ENCODE measurements around the gene RAB11FIP4.

RAB11FIP4 gene

DNA sequence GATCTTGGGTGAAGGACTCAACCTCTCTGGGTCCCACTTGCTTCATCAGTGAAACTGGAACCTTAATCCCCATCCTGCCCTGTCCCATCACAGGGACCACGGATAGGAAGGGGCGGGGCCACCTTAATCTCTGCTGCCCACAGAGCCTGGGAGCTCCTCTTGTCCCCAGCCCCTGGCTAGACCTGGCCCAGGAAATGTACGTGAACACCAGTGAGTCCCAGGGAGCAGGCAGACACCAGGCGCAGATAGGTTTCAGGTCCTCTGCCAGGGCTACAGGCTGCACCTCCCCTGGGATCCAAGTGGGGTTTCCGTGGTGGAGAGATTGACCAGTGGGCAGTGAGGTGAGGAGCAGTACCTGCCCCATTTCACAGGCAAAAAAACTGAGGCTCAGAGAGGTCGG, 21.0 kb downstream of the RAB11FIP4 start:
- no peak for DNase-seq

DNA sequence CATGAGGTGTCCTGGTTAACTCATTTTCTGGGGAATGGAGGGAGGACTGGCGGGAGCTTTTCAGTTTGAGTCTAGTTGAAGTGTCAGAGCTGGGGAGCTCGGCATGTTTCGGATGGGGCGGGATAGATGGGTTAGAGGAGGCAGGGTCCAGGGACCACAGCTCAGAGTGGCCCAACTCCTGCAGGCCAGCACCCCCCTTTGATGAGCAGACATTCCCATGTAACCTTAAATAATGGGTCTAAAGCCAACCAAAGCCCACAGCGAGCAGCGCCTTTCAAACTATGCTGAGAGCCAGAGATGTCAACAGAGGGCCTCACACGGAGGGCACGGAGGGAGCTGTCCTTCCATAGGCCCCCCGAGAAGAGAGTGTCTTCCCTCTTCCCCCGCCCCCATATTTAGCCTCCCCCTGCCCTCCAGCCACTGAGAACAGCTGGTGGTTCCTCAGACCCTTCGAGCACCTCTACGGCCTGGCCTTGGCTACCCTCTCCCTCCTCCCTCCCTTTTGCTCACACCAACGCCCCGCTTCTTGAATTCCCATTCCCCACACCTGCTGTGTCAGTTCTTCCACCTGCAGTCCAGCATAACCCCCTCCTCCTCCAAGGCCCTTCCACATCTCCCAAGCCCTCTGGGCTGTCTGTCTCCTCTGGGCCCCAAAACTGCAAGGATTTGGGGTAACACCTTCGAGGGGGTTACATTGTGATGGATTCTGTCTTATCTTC, 21.8 kb downstream of the RAB11FIP4 start:
- no peak for DNase-seq

DNA sequence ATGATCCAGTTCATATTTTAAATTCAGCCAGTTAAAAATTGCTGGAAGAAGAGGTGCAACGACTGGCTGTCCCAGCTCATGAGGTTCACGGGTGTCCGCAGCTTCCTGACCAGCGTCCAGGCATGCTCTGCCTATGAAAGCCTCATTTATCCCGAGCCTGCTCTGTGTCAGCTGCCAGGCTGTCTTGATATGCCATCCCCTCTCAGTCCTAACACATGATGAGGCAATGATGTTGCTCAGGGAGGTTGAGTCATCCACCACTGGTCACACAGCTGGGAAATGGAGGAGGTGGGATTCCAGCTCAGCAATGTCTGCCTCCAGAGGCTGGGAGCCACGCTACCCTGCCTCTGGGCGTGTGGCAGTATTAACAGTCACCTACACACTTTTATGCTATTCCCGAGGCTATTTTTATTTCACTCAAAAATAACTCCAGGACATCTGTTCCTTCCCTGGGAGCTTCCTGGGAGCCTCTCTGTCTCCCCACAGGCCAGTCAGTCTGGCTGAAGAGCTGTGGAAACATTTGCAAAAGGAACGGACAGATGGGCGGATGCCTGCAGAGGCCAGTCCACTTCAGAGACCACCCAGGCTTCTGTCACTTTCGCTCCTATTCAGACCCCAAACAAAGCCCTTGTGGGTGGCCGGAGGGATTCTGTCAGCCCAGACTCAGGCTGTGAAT, 22.5 kb downstream of the RAB11FIP4 start:
- DNase-seq, result peak; percentile 39

DNA sequence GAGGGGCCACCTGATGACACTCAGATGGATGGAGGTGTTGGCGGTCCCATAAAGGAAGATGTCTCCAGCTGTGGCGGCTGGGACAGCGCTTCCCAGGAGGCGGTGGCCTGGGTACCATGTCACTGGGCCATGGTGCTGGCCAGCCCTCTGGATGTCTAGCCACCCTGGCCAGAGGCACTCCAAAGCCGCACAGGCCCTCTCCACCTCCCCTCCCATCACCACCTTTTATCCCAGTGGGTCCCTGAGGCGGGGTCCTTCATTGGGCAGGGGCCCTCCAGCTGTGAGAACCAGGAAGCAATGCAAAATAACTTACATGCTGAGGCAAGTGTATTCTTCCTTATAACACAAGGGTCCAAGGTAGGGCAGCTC, 23.1 kb downstream of the RAB11FIP4 start:
- no peak for DNase-seq

DNA sequence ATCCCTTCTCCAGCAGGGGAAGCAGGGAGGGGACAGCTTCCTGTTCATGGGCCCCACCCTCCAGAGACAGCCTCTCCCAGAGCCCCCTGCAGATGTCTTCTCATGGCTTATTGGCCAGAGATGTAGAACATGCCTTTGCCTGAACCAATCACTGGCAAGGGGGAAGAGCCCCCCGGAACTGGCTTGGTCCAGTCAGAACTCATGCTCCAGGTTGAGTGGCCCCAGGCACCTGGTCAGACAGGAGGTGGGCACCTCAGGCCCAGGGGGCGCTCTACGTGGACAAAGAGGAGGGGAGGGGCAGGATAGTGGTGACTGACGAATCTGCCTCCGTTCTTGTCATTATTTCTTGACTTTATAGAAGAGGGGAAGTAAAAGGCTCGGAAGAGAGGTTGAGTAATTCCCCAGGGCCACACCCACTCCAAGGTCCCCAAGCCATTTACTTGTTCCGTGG, 23.6 kb downstream of the RAB11FIP4 start:
- DNase-seq, result no peak

DNA sequence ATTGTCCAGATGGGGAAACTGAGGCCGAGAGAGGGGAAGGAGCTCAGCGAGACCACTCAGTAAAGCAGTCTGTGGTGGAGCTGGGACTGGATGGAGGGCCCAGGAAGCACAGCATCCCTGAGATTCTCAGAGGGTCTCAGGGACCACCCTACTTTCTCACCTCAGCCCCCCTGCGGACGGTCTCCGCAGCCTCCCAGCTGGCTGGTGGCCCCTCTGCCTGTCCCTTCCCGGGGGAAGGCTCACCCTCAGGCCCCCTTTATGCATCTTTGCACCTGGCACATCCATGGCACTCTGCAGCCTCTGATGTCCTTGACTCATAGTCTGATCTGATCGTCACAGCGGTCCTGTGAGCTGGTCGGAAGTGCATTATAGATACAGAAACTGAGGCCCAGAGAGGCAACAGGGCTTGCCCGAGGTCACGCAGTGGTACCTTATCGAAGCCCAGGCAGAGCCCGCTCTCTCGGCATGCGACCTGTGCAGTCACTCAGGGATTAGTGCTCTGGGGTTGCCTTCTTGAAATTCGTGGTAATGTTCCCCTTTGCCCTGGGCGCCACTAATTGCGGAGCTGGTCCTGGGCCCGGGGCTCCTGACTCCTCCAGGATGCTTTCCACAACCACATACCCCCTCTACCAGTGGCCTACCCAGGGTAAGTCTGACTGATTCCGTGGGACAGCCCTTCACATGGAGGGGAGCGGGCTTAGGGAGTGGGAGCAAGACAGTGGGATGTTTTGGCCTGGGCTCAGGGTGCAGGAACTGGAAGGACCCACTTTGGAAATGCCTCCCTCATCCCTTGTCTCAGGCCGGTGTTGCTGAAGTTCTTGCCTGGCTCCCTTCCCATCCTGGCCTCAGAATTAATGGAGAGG, 24.4 kb downstream of the RAB11FIP4 start:
- DNase-seq, result no peak

DNA sequence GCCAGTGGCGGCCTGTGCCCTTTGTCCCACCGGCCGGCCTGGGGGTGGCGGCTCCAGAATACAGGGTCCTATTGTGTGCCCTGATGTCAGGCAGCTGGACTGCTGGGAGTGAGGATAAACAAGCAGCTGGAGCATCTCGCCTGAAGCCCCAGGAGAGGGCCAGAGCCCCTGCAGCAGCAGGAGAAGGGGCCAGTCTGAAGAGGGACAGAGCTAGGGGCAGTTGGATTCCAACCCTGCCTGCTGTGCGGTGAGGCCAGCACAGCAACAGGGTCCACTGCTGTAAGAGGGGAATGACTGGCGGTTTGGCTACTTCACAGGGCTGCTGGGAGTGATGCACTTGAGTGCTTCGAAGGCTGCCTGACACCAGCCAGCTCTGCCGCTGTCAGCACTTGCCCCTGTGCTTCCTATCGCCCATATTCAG, 25.0 kb downstream of the RAB11FIP4 start:
- DNase-seq, result no peak

DNA sequence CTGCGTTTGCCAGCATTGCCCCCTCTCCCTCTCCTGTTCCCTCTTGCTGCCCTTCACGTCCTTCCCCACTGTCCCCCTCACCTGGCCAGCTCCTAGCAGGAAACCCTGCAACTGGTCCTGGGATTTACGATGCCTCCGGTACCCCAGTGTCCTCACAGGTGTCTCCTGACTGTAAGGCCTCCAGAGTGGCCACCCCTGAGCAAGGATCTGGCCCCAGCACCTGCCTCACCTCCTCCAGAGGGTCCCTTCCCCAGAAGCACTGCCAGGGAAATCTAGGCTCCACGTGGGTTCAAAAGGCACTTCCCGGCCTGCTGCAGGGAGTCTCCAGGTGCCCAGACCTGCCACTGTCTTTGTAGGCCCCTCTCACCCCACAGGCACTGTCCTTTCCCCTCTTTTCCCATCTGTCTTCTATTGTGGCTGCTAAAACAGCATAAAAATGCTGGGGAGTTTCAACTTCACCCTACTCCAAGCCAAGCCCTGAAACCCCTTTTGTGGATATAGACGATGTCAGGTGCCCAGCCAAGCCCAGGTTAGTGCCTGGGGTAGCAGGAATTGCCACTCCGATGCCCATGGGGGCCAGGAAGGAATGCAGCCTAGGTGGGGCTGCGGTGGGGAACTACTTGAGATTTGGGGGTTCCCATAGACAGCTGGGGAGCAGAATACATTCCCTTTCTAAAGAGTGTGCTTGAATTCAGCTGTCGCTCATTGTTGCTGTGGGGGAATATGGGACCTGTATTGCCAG, 25.7 kb downstream of the RAB11FIP4 start:
- no peak for DNase-seq

DNA sequence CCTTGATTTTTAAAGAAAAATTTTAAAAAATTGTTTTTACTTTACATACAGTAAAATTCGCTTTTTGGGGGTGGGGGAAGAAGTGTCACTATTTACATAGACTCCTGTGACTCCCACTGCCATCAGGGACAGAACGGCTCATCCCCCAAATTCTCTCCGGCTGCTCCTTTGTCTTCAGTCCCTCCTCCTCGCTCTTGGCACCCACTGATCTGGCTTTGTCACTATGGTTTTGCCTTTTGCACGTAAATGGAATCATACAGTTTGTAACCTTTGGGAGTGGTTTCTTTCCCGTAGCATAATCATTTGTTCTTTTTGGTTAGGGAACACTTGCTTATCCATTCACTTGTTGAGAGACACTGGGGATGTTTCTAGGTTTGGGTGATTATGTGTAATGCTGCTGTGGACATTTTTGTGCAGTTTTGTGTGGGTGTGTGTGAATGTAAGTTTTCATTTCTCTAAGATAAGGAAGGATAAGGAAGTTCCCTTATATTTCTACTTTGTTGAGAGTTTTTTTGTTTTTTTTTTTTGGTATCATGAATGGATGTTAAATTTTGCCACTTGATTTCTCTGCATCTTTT, 27.4 kb downstream of the RAB11FIP4 start:
- DNase-seq, result no peak

DNA sequence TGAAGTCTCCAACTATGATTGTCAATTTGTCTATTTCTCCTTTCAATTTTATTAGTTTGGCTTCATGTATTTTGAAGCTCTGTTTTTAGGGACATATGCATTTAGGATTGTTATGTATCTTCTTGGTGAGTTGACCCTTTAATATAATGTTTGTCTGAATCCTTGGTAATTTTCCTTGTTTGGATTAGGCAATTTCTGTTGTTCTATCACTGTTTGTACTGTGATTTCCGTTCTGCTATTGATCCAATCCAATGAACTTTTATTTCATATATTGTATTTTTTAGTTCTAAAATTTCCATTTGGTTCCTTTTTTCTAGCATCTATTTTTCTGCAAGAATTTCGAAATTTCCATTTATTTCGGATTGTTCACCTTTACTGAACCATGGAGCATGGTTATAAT, 31.0 kb downstream of the RAB11FIP4 start:
- DNase-seq, result no peak

DNA sequence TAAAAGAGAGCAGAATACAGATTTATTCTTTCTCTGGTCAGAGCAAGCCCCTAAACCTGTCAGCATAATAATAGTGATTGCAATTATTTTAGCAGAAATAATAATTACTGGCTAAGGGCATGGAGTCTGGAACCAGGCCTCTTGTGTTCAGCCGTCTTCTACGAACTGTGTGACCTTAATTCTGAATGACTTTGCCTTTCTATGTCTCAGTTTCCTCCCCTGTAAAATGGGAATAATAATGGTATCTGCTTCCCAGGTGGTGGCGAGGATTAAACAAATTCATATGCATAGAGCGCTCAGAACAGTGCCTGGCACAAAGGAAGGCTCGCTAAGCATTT, 33.4 kb downstream of the RAB11FIP4 start:
- DNase-seq, result no peak

DNA sequence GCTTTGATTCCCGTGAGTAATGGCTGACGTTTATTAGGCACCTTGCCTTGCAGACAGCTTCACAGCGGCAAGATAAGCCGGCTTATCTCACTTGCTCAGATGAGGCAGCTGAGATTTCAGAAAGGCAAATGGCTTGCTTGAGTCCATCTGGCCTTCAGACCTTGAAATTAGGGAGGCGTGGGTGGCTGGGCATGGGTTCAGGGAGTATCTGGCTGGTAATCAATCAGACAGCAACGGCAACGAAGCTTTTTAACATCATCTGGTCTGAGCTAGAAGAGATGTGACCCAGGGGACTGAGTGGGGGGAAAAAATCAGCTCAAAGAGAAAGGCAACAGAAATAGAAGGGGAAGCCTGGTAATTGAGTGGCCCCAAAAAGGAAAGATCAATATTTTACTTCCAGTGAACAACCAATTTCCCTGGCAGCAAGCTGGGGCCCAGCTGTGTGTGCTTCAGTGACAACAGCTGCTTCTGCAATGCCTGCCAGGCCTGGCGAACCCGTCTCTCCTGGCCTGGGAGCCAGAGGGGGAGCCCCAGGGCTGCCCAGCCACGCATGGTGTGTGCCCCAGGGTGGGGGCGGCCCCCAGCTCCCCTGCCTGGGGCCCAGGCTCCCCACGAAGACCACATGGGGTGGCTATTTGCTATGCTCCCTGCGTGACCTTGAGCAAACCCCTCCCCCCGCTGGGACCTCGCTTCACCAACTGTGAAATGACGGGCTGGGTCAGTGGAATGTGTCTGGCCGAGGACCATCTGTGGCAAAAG, 34.0 kb downstream of the RAB11FIP4 start:
- DNase-seq, result peak; percentile 29

DNA sequence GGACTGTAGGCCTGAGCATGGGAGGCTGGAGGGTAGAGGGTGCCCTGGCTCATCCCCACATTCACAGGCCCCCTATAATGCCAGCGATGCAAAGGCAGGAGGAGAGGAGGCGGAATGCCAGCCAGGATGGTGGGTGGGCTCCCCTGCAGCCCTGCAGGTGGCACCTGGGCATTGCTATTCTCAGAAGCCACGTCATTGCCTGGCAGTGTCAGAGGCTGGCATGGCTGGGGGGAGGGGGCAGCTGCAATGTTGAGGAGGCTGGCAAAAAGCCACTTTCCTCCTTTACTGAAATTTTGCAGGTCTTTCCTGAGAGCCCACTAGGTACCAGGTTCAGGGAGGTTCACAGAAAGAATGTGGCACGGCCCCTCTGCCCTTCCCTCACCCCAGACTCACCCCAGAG, 36.2 kb downstream of the RAB11FIP4 start:
- no peak for DNase-seq

DNA sequence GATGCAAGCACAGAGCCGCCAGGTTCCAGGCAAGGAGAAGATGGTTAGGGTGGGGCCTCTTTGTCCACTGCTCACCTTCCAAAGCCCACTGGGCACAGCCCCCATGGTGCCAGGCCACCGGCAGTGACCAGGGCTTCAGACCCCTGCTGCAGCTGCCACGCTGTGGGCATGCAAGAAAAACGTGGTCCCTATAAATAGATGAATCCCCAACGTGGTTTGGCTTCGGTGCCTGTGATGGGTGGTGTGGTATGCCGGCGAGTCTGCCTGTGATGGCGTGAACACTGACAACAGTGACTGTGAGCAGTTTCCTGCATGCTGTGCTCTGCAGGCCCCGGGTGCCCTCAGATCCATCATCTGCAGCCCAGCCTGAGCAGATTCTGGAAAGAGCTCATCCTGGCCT, 36.6 kb downstream of the RAB11FIP4 start:
- no peak for DNase-seq

DNA sequence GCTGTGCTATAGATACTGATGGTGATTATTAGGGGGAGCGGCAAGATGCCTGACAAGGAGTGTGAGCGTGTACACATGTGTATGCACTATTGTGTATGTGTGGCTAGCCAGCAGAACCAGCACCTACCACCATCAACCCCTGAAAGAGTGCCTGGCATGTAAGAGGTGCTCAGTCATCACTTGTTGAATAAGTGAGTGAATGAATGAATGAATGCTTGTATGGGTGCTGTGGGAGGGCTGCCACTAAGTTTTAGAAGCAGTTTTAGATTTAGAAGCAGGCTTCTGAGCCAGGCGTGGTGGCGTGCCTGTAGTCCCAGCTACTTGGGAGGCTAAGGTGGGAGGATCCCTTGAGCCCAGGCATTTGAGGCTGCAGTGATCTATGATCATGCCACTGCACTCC, 37.0 kb downstream of the RAB11FIP4 start:
- DNase-seq, result no peak

DNA sequence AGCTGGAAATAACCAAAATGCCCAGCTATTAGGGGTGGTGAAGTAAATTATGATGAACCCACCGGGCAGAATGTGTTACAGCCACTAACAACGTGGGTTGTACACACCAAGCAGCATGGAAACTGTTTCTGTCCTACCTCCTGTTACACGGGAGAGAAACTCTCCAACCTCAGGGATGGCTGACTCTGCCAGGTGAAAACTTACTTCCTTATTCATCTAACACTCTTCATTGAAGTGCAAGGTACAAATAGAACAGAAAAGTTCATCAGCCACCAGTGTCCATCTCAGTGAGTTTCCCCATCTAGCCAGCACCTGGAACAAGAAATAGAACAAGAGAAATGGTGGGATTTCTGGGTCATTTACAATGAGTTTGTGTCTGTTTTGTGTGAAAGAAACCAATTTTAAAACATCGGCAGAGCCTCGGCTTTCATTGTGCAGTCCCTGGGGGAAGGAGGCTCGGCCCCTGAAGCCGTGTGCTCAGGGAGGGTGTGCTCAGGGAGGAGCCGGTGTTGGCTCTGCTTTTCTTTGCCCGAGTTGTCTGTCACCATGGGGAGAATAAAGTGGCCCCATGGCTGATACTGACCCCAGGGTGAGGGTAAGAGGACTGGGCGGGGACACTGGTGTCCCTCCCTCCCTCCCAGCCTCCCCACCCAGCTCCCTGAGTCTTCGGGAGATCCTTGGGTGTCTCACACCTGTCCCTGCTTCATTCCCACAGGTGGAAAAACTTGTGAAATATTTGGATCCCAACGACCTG, 39.8 kb downstream of the RAB11FIP4 start:
- no peak for DNase-seq

DNA sequence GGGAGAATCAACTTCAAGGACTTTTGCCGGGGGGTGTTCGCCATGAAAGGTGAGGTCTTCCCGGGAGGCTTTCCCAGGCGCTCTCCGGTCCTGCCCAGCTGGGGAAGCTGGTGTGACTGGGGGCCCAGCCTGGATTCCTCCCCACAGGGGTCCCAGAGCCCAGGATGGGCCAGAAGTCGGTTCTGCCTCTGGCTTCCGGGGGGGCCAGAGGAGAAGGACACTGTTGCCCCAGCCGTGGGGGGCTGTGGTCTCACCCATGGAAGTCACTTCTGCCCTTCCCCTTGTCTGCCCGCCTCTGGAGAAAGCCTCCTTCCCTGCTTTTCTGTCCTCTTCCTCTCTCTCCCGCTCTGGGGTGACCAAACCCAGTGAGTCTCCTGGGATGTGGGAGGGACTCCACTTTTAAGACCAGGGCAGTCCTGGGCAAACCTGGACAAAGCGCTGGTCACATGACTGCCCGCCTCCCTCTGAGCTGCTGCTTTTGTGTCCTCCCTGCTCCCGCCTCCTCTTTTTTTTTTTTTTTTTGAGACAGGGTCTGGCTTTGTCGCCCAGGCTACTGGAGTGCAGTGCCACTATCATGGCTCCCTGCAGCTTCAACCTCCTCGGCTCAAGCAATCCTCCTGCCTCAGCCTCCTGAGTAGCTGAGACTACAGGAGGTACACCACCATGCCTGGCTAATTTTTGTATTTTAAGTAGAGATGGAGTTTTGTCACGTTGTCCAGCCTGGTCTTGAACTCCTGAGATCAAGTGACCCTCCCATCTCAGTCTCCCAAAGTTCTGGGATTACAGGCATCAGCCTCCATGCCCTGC, 40.6 kb downstream of the RAB11FIP4 start:
- DNase-seq, result no peak

DNA sequence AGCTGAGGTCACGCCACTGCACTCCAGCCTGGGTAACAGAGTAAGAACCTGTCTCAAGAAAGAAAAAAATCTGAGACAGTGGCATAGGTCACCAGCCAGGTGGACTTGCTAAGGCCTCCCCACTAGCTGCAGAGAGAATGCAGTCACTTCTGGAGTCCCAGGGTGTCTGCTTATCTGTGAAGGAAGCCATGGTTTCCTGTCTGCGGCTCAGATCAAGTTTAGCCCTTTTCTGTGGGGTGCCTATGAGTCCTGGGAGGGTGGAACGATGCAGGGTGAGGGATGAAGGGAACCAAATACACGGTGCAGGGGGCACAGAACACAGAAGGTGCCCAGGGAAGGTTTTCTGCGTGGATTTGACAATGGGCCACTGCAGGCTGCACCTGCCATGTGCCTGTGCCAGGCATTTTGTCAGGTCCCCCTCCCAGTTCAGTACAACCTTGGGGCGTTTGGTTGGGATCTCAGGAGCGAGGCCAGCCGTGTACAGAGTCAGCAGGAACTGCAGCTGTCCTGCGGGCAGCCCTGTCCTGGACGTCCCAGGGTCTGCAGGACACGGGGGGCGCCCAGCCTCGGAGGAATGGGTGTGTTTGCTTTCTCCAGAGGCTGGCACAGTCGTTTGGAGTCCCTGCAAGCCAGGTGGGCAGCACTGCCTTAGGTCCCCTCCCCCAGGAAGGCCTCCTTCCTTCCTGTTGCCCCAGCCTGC, 41.8 kb downstream of the RAB11FIP4 start:
- no peak for DNase-seq

DNA sequence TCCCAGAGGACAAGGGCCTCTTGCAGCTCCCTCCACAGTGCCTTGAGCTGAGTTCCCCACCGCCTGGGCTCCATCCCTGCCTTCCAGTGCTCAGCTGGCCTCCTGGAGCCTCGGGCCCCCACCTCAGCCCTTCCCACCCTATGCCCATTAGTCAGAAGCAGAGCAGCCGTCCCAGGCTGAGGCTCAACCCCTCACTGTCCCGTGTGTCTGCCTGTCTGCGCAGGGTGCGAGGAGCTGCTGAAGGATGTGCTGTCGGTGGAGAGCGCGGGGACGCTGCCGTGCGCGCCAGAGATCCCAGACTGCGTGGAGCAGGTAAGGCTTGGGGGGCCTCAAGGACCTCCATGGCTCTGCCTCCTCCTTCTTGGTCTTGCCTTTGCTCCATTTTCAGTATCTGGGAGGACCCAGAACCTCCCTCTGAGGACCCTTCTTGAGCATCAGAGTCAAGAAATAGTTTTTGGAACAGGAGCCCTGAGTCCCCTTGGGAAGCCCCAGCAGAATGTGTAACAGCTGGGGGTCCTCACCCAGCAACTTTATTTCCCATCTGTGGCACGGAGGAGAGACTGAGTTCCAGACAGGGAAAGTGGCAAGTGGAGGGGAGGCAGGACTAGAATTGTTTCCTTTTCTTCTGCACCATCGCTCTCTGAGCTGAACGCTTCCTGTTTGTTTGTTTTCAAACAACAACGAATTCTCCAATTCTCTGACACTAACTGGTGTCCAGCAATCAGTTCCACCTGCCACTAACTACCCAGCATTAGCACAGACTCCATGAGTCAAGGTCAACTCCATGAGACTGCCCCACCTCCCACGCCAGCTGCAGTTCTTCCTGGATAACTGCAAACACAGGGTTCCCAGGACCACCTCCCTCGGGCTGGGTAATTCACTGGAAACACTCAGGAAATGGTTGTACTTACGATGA, 42.6 kb downstream of the RAB11FIP4 start:
- no peak for DNase-seq
